ENCODE measurements around the gene COL8A1.

DNA sequence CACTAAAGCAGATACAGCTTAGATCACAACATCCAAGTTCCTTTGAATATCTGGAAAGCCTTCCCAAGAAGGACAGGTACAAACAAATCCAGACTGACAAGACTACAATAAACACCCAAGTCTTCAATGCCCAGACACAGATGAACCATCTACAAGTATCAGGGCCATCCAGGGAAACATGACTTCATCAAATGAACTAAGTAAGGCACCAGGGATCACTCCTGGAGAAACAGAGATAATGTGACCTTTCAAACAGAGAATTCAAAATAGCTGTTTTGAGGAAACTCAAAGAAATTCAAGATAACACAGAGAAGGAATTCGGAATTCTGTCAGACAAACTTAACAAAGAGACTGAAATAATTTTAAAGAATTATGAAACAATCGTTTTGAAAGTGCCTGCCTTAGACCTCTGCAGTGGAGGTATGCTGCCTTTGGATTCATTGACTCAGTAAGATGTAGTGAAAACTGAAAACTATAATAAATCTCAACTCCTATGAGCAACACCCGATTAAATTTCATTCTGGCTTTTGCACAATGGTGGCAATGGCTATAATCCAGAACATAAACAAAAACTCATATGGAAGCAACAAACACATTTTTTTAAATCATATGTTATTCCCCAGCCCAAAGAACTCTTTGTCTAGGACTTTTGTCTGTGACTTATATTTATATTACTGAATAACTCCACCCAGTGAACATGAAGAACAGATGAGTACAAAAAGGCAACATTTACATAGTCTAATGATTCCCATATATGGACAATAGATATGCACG is 12.6 kb upstream of the COL8A1 start:
- no peak for TF ChIP-seq POLR2A (IDR thresholded peaks at IDR 0.05)
- TF ChIP-seq, protein P1, sequence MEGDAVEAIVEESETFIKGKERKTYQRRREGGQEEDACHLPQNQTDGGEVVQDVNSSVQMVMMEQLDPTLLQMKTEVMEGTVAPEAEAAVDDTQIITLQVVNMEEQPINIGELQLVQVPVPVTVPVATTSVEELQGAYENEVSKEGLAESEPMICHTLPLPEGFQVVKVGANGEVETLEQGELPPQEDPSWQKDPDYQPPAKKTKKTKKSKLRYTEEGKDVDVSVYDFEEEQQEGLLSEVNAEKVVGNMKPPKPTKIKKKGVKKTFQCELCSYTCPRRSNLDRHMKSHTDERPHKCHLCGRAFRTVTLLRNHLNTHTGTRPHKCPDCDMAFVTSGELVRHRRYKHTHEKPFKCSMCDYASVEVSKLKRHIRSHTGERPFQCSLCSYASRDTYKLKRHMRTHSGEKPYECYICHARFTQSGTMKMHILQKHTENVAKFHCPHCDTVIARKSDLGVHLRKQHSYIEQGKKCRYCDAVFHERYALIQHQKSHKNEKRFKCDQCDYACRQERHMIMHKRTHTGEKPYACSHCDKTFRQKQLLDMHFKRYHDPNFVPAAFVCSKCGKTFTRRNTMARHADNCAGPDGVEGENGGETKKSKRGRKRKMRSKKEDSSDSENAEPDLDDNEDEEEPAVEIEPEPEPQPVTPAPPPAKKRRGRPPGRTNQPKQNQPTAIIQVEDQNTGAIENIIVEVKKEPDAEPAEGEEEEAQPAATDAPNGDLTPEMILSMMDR (IDR thresholded peaks at IDR 0.05) = no peak
- no peak for TF ChIP-seq POLR2AphosphoS5 (IDR thresholded peaks at IDR 0.05)
- no peak for TF ChIP-seq EP300 (IDR thresholded peaks at IDR 0.05)

Measured in stomach (tissue), 4 donors.